Measurements from ENCODE around the gene CCNE1. TPM values are rescaled to one million over a fixed set of nuclear protein-coding genes. Genes with fewer than 3 reads are reported as not detected.

CCNE1 gene
- total RNA-seq, 1 donor from 2014 or later, result 3.9 TPM

DNA sequence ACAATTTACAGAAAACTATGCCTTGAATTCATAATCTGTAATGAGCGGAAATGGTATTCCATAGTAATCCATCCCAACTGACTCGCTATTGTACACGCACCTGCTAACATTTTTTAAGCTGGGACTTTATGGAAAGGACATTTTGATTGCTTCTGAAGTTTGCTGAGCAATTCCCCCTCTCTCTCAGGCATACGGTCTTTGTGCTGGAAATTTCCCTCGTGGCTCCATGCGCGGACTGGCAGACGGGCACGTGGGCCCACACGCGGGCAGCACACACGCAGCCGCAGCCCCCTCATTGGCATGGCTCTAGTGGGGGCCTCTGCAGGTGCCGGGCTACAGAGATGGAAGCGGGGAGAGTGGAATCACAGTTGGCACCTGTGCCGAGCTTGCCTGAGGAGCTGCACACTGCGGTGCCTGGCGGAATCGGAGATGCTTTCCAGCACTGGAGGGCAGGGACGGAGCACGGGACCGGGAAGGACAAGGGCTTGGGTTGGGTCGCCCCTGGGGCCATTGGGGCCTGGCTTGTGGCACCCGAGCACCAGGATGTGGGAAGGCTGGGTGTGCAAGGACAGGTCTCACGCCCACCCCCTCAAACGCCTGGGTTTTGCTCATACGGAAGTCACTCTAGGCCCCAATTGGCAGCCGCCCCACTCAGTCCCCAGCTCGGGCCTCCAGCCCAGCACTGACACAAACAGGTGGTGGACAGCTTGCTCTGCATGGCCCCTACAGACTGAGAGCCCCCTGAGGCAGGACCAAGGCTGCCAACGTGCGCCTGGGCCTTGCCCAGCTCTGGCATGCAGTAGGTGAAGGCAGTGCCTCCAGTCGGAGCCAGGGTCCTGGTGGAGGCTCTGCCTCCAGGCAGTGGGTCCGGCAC lies 30.2 kb upstream of the CCNE1 start:
- Mint-ChIP-seq H3K27me3 (ENCODE audit: unreplicated experiment) (no peaks in the 10 kb centered on the region), H3K4me3 (ENCODE audit: unreplicated experiment) (no peak overlapping the region), H3K36me3 (ENCODE audit: unreplicated experiment) (no peaks in the 10 kb centered on the region), H3K9me3 (ENCODE audit: unreplicated experiment) (no peaks in the 10 kb centered on the region), H3K4me1 (ENCODE audit: unreplicated experiment) (no peaks in the 10 kb centered on the region), H3K27ac (ENCODE audit: unreplicated experiment) (no peak overlapping the region)
- DNase-seq (ENCODE audit: extremely low spot score, unreplicated experiment), result no peak
- TF ChIP-seq, protein P1, sequence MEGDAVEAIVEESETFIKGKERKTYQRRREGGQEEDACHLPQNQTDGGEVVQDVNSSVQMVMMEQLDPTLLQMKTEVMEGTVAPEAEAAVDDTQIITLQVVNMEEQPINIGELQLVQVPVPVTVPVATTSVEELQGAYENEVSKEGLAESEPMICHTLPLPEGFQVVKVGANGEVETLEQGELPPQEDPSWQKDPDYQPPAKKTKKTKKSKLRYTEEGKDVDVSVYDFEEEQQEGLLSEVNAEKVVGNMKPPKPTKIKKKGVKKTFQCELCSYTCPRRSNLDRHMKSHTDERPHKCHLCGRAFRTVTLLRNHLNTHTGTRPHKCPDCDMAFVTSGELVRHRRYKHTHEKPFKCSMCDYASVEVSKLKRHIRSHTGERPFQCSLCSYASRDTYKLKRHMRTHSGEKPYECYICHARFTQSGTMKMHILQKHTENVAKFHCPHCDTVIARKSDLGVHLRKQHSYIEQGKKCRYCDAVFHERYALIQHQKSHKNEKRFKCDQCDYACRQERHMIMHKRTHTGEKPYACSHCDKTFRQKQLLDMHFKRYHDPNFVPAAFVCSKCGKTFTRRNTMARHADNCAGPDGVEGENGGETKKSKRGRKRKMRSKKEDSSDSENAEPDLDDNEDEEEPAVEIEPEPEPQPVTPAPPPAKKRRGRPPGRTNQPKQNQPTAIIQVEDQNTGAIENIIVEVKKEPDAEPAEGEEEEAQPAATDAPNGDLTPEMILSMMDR (IDR thresholded peaks at IDR 0.05), result no peak

DNA sequence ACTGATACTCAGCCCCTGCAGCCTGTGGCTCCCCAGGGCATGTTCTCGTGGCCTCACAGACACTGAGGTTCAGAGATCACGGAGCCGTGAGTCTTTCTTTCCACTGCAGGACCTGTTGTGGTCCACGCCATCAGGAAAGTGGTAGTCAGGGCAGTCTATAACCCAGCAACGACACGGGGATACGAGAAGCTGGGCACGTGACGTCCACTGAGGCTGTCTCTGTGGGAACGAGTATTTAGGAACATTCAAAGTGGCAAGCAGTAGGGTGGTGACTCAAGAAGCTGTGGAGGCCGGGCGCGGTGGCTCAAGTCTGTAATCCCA lies 29.6 kb upstream of the CCNE1 start:
- H3K36me3 Mint-ChIP-seq (ENCODE audit: unreplicated experiment), result no peaks in the 10 kb centered on the region
- TF ChIP-seq, protein P1 (IDR thresholded peaks at IDR 0.05), result no peak

DNA sequence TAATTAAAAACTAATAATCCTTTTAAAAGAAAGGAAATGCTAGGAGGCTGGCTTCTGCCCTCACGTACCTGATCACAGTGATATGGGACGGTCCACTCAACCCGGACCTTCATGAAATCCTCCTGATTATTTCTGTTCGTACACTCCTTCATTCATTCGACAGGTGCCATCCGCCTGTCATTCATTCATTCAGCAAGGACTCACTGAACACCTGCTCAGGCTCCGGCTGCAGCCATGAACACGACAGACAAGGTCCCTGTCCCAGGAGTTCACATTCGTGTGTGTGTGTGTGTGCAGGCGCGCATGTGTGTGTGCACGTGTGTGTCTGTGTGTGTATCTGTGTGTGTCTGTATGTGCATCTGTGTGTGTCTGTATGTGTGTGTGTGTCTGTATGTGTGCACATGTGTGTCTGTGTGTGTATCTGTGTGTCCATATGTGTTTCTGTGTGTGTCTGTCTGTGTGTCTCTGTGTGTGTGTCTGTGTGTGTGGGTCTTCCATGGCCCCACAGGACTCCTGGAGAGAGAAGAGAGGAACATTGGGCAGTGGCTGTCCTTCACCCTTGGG lies 28.1 kb upstream of the CCNE1 start:
- no peaks in the 10 kb centered on the region for H3K27me3 Mint-ChIP-seq (ENCODE audit: unreplicated experiment)
- no peaks in the 10 kb centered on the region for H3K4me1 Mint-ChIP-seq (ENCODE audit: unreplicated experiment)

More for the DNA sequence above, 29.6 kb upstream of the CCNE1 start:
- Mint-ChIP-seq H3K4me1 (ENCODE audit: unreplicated experiment) (no peaks in the 10 kb centered on the region), H3K9me3 (ENCODE audit: unreplicated experiment) (no peaks in the 10 kb centered on the region), H3K27ac (ENCODE audit: unreplicated experiment) (no peak overlapping the region), H3K27me3 (ENCODE audit: unreplicated experiment) (no peaks in the 10 kb centered on the region), H3K4me3 (ENCODE audit: unreplicated experiment) (no peak overlapping the region)
- no peak for DNase-seq (ENCODE audit: extremely low spot score, unreplicated experiment)

DNA sequence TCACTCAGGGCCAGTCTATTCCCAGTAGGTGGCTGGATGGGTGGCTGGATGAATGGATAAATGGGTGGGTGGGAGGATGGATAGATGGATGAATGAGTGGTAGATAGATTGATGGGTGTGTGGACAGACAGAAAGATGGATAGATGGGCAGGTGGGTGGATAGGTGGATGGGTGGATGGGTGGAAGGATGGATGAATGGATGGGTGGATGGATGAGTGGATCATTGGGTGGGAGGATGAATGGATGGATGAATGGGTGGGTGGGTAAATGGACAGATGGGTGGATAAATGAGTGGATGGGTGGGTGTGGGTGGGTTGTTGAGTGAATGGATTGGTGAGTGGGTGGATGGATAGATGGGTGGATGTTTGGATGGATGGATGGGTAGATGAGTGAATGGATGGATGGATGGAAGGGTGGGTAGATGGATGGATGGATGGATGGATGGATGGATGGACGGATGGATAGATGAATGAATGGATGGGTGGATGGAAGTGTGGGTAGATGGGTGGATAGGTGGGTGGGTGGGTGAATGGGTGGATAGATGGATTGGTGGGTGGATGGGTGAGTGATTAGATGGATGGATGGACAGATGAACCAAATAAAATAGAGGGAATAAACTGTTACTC lies 27.1 kb upstream of the CCNE1 start:
- Mint-ChIP-seq H3K27me3 (ENCODE audit: unreplicated experiment) (no peaks in the 10 kb centered on the region), H3K4me1 (ENCODE audit: unreplicated experiment) (no peaks in the 10 kb centered on the region), H3K9me3 (ENCODE audit: unreplicated experiment) (no peaks in the 10 kb centered on the region), H3K36me3 (ENCODE audit: unreplicated experiment) (no peaks in the 10 kb centered on the region), H3K4me3 (ENCODE audit: unreplicated experiment) (no peak overlapping the region), H3K27ac (ENCODE audit: unreplicated experiment) (no peak overlapping the region)
- no peak for DNase-seq (ENCODE audit: extremely low spot score, unreplicated experiment)
- TF ChIP-seq, protein P1 (IDR thresholded peaks at IDR 0.05), result no peak

More for the DNA sequence above, 28.1 kb upstream of the CCNE1 start:
- TF ChIP-seq, protein P1 (IDR thresholded peaks at IDR 0.05), result no peak
- no peaks in the 10 kb centered on the region for H3K36me3 Mint-ChIP-seq (ENCODE audit: unreplicated experiment)
- no peak overlapping the region for H3K4me3 Mint-ChIP-seq (ENCODE audit: unreplicated experiment)
- H3K9me3 Mint-ChIP-seq (ENCODE audit: unreplicated experiment), result no peaks in the 10 kb centered on the region
- DNase-seq (ENCODE audit: extremely low spot score, unreplicated experiment), result no peak
- H3K27ac Mint-ChIP-seq (ENCODE audit: unreplicated experiment), result no peak overlapping the region

DNA sequence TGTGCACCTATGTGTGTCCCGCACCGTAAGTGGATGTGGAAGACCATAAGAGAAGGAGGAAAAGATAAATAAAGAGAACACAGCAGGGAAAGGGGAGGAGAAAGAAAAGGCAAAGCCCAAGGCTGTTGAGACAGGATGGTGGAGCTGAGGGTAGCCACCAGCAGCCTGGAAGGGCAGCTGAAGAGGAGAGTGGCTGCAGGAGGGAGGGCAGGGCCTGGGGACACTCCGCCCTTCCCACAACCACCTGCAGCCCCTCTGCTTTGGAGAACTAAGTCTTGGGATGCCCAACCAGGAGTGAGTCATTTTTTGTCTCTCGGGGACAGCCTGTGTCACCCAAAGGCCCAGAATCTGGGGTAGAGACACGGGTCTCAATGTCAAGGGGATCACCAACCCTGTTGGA lies 26.4 kb upstream of the CCNE1 start:
- no peaks in the 10 kb centered on the region for H3K27me3 Mint-ChIP-seq (ENCODE audit: unreplicated experiment)
- no peak overlapping the region for H3K4me3 Mint-ChIP-seq (ENCODE audit: unreplicated experiment)
- H3K27ac Mint-ChIP-seq (ENCODE audit: unreplicated experiment), result no peak overlapping the region
- H3K36me3 Mint-ChIP-seq (ENCODE audit: unreplicated experiment), result no peaks in the 10 kb centered on the region
- DNase-seq (ENCODE audit: extremely low spot score, unreplicated experiment), result no peak
- H3K9me3 Mint-ChIP-seq (ENCODE audit: unreplicated experiment), result no peaks in the 10 kb centered on the region
- TF ChIP-seq, protein P1 (IDR thresholded peaks at IDR 0.05), result no peak
- H3K4me1 Mint-ChIP-seq (ENCODE audit: unreplicated experiment), result no peaks in the 10 kb centered on the region

Data from osteocyte (in vitro differentiated cells).